HCT116 (cell line): ENCODE results near the gene ADAMTS15. TPM values are rescaled to one million over a fixed set of nuclear protein-coding genes. Genes with fewer than 3 reads are reported as not detected.

ENCODE experiments used
- ATAC-seq: fragments of 200-7000 bp; cut with Tn5 transposase; 2 replicates; pipeline ENCODE4 v1.9.1; 2020; ENCODE audit warnings: mild to moderate bottlenecking, moderate library complexity
- BruUV-seq: library from RNA; stranded (reverse); fragments of 400-500 nt; replicated peaks from 2 replicates; lab custom pipeline; 2021; lab: Mats Ljungman, UMichigan
- CTCF ChIA-PET: fragments of 300-600 bp; sonication (Branson Sonifier 250); formaldehyde crosslinking; loops from one replicate; lab custom pipeline; 2021; ENCODE audit warnings: antibody characterized with exemption; lab: Charles Lee
- POLR2A ChIA-PET: fragments of 300-600, 350-600 bp; sonication (Branson Sonifier 250); formaldehyde crosslinking; loops from one replicate; lab custom pipeline; 2021; ENCODE audit warnings: antibody characterized with exemption; lab: Charles Lee
- RAD21 ChIA-PET, 2 experiments: fragments of 300-600 bp; sonication (Branson Sonifier 250); formaldehyde crosslinking; loops; one replicate each; lab custom pipeline; 2023; ENCODE audit warnings: low total read pairs in 2 of 2; ENCODE audit not compliant: uncharacterized antibody in 2 of 2, unreplicated experiment in 2 of 2, low non-redundant PET in 1 of 2; lab: Charles Lee
- DNase-seq: peaks from one replicate; pipeline ENCODE4 v3.0.0-alpha.2; 2010; ENCODE audit warnings: low read depth, low spot score
- H2AFZ ChIP-seq: fragments of 200-600 bp; shearing (Covaris generic), sonication (generic); 2 replicates; pipeline ENCODE4 v1.6.1; 2017; ENCODE audit warnings: low read depth, mixed run types, mixed read lengths, antibody characterized with exemption, low read length; ENCODE audit not compliant: poor library complexity, severe bottlenecking
- H3K27ac ChIP-seq: 2 replicates; pipeline ENCODE4 v1.5.1; 2012; ENCODE audit warnings: low read depth, low read length
- H3K27me3 ChIP-seq: fragments of 200-600 bp; sonication (generic); 2 replicates; pipeline ENCODE4 v1.6.1; 2016; ENCODE audit warnings: mixed run types, low read length, mixed read lengths; ENCODE audit not compliant: insufficient read depth
- H3K36me3 ChIP-seq, 2 experiments: fragments of 200-500 bp in 1 of 2; fragments of 200-600 bp in 1 of 2; sonication (Bioruptor generic) in 1 of 2; sonication (generic) in 1 of 2; 2 replicates each; pipeline versions ENCODE4 v1.5.1 to v1.6.1; 2014 to 2016; ENCODE audit warnings: low read length in 2 of 2, inconsistent platforms in 1 of 2, mixed read lengths in 1 of 2, mixed run types in 1 of 2; ENCODE audit not compliant: insufficient read depth in 2 of 2, control insufficient read depth in 1 of 2
- H3K4me1 ChIP-seq, 2 experiments: fragments of 200-600 bp in 1 of 2; sonication (generic) in 1 of 2; 2 replicates each; pipeline versions ENCODE4 v1.5.1 to v1.6.1; 2012 to 2017; ENCODE audit warnings: low read length in 2 of 2, inconsistent platforms in 1 of 2, mild to moderate bottlenecking in 1 of 2, mixed read lengths in 1 of 2, mixed run types in 1 of 2, moderate library complexity in 1 of 2; ENCODE audit not compliant: insufficient read depth in 2 of 2, control insufficient read depth in 1 of 2
- H3K4me2 ChIP-seq: fragments of 200-600 bp; sonication (generic); 2 replicates; pipeline ENCODE4 v1.6.1; 2017; ENCODE audit warnings: mixed run types, low read length, mixed read lengths
- H3K4me3 ChIP-seq, 2 experiments: fragments of 200-600 bp in 1 of 2; sonication (generic) in 1 of 2; replicated peaks in 1 of 2; 2 replicates each; pipeline ENCODE4 v1.5.1; 2011 to 2016; ENCODE audit warnings: low read length in 2 of 2, control low read depth in 1 of 2, low read depth in 1 of 2, mild to moderate bottlenecking in 1 of 2, mixed read lengths in 1 of 2, mixed run types in 1 of 2
- H3K79me2 ChIP-seq: fragments of 200-600 bp; sonication (generic); 2 replicates; pipeline ENCODE4 v1.6.1; 2017; ENCODE audit warnings: mild to moderate bottlenecking, mixed run types, low read length, moderate library complexity, mixed read lengths; ENCODE audit not compliant: insufficient read depth
- H3K9ac ChIP-seq: fragments of 200-600 bp; sonication (generic); 2 replicates; pipeline ENCODE4 v1.6.1; 2016; ENCODE audit warnings: low read length, mixed read lengths
- H3K9me2 ChIP-seq: fragments of 200-600 bp; sonication (generic), shearing (Covaris generic); 2 replicates; pipeline ENCODE4 v1.6.1; 2017; ENCODE audit warnings: mixed run types, mild to moderate bottlenecking, moderate library complexity; ENCODE audit not compliant: insufficient read depth
- H3K9me3 ChIP-seq, 2 experiments: fragments of 200-500 bp in 1 of 2; fragments of 200-600 bp in 1 of 2; sonication (Bioruptor generic) in 1 of 2; sonication (generic) in 1 of 2; 2 replicates each; pipeline ENCODE4 v1.6.1; 2014 to 2017; ENCODE audit warnings: low read length in 2 of 2, mixed read lengths in 2 of 2, inconsistent platforms in 1 of 2, low read depth in 1 of 2, mild to moderate bottlenecking in 1 of 2, mixed run types in 1 of 2, moderate library complexity in 1 of 2; ENCODE audit not compliant: control insufficient read depth in 1 of 2, insufficient read depth in 1 of 2
- H4K20me1 ChIP-seq: fragments of 200-600 bp; sonication (generic), shearing (Covaris generic); 2 replicates; pipeline ENCODE4 v1.6.1; 2017; ENCODE audit warnings: mixed run types, mild to moderate bottlenecking, moderate library complexity; ENCODE audit not compliant: insufficient read depth
- CEBPB ChIP-seq: IDR thresholded peaks from 2 replicates; pipeline ENCODE4 v1.6.1; 2012; ENCODE audit warnings: low read depth
- EGR1 ChIP-seq: IDR thresholded peaks from 2 replicates; pipeline ENCODE4 v1.6.1; 2012; ENCODE audit warnings: low read depth
- EZH2phosphoT487 ChIP-seq: fragments of 200-600 bp; IDR thresholded peaks from 2 replicates; pipeline ENCODE4 v1.6.1; 2018; ENCODE audit warnings: antibody characterized with exemption, borderline replicate concordance
- JUND ChIP-seq: IDR thresholded peaks from 2 replicates; pipeline ENCODE4 v1.6.1; 2012
- POLR2AphosphoS5 ChIP-seq: IDR thresholded peaks from 2 replicates; pipeline ENCODE4 v1.6.1; 2011; ENCODE audit warnings: mild to moderate bottlenecking, low read depth, low read length, moderate library complexity
- REST ChIP-seq: IDR thresholded peaks from 2 replicates; pipeline ENCODE4 v1.6.1; 2012; ENCODE audit warnings: low read depth
- SP1 ChIP-seq: IDR thresholded peaks from 2 replicates; pipeline ENCODE4 v1.6.1; 2012; ENCODE audit warnings: low read depth
- TCF7L2 ChIP-seq: IDR thresholded peaks from 2 replicates; pipeline ENCODE4 v1.7.0; 2011; ENCODE audit warnings: borderline replicate concordance, inconsistent platforms; ENCODE audit not compliant: insufficient read depth, insufficient read length; ENCODE audit errors: extremely low read depth
- ZBTB33 ChIP-seq: IDR thresholded peaks from 2 replicates; pipeline ENCODE4 v1.6.1; 2011; ENCODE audit warnings: mild to moderate bottlenecking, low read length, moderate library complexity; ENCODE audit not compliant: insufficient replicate concordance; ENCODE audit errors: extremely low read depth
- intact Hi-C: fragments of 100-400 bp; cut with micrococcal nuclease; formaldehyde crosslinking; loops from 2 replicates; pipeline ENCODE4 v1.10.0; 2022
- total RNA-seq: library from RNA; stranded (reverse); gene quantifications from one replicate; pipeline ENCODE4 v1.2.1, GENCODE V29; 2021; ENCODE audit not compliant: unreplicated experiment

The ADAMTS15 gene
- total RNA-seq, 1 experiment from 2014 or later, result 0.44 TPM

- TF ChIP-seq REST (no peak), CEBPB (no peak), EGR1 (no peak)
Measured at GRCh38 chr11:130480186-130480585, 31.7 kb downstream of the ADAMTS15 start (continued).

- BruUV-seq, result no TSS peak
- Histone ChIP-seq H3K9me2 (no peaks in the 10 kb centered on the region), H4K20me1 (no peaks in the 10 kb centered on the region), H3K27me3 (no peaks in the 10 kb centered on the region), H2AFZ (no peak overlapping the region), H3K9me3 (no peaks in the 10 kb centered on the region), H3K27ac (no peak overlapping the region), H3K4me1 (peaks cover 8 to 15% of the 10 kb centered on the region in 2 experiments; a peak in 3 of 4 replicates), H3K4me2 (no peak overlapping the region), H3K4me3 (no peak overlapping the region), H3K36me3 (no peaks in the 10 kb centered on the region)
- no peak for ATAC-seq
- POLR2A ChIA-PET, result no interaction called here
- no peak for TF ChIP-seq JUND
- no peak for TF ChIP-seq SP1
- TF ChIP-seq ZBTB33, result no peak
- no peak for TF ChIP-seq EGR1
- TF ChIP-seq TCF7L2, result no peak
- no peak for TF ChIP-seq EZH2phosphoT487
- TF ChIP-seq POLR2AphosphoS5, result no peak
- TF ChIP-seq, all 23 proteins: peak for 0
- intact Hi-C loops, result no loop called here
- H3K79me2 ChIP-seq, result no peaks in the 10 kb centered on the region
- RAD21 ChIA-PET, result no interaction called here
- CTCF ChIA-PET, result no interaction called here
- DNase-seq, result no peak
- no peak overlapping the region for H3K9ac ChIP-seq
Measured at GRCh38 chr11:130480711-130481140, 32.3 kb downstream of the ADAMTS15 start.
